HG03064 (cell line): ENCODE data around the gene CCDC88C.
"Not testable (repeated sequence)": the region's sequence is repeated elsewhere in the genome, so short reads cannot be mapped to it uniquely, and the experiment has no call there.

Experiments
- ATAC-seq: cut with Tn5 transposase; IDR thresholded peaks from one replicate; pipeline ENCODE4 v1.9.1; 2021; ENCODE audit warnings: low read depth; ENCODE audit not compliant: unreplicated experiment

The CCDC88C gene, protein sequence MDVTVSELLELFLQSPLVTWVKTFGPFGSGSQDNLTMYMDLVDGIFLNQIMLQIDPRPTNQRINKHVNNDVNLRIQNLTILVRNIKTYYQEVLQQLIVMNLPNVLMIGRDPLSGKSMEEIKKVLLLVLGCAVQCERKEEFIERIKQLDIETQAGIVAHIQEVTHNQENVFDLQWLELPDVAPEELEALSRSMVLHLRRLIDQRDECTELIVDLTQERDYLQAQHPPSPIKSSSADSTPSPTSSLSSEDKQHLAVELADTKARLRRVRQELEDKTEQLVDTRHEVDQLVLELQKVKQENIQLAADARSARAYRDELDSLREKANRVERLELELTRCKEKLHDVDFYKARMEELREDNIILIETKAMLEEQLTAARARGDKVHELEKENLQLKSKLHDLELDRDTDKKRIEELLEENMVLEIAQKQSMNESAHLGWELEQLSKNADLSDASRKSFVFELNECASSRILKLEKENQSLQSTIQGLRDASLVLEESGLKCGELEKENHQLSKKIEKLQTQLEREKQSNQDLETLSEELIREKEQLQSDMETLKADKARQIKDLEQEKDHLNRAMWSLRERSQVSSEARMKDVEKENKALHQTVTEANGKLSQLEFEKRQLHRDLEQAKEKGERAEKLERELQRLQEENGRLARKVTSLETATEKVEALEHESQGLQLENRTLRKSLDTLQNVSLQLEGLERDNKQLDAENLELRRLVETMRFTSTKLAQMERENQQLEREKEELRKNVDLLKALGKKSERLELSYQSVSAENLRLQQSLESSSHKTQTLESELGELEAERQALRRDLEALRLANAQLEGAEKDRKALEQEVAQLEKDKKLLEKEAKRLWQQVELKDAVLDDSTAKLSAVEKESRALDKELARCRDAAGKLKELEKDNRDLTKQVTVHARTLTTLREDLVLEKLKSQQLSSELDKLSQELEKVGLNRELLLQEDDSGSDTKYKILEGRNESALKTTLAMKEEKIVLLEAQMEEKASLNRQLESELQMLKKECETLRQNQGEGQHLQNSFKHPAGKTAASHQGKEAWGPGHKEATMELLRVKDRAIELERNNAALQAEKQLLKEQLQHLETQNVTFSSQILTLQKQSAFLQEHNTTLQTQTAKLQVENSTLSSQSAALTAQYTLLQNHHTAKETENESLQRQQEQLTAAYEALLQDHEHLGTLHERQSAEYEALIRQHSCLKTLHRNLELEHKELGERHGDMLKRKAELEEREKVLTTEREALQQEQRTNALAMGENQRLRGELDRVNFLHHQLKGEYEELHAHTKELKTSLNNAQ (N-terminal part only)

DNA sequence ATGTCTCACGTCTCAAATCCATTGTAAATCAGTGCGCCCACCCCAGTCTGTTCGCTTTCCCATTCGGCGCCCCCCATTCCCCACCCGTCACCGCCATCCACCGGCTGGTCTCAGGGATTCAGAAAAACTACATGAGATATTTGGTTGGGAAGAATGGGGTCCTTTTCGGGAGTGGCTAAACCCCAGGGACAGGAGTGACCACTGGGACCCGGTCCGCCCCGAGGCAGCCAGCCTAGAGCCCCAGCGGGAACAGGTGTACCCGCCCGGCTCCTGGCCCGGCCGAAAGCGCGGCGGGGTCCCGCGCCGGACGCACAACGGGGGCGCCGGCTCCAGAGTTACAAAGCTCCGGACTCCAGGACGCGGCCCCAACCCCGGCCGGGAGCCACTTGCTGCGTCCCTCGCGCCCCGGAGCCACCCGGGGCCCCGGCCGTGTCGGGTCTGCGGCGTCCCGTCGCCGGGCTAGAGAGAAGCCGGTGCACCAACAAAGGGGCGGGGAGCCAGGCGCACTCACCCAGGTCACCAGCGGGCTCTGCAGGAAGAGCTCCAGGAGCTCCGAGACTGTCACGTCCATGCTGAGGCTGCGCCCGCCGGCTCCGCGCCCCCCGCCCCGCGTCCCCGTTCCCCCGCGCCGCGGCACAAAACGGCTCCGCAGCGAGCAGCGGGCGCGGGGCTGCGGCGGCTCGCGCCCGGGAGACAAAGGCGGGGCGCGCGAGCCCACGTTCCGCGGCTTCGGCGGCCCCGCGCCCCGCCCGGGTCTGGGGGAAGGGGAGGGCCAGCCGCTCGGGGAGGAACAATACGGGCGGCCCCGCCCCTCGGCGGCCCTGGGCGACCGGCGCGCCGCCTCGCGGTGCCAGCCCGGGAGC, at the start of gene CCDC88C:
TSS of gene CCDC88C (minus strand) at position 701 of the 863 bp plus-strand sequence. CDS start at position 571, 130 bp downstream.
- ATAC-seq, result peak; percentile 54

DNA sequence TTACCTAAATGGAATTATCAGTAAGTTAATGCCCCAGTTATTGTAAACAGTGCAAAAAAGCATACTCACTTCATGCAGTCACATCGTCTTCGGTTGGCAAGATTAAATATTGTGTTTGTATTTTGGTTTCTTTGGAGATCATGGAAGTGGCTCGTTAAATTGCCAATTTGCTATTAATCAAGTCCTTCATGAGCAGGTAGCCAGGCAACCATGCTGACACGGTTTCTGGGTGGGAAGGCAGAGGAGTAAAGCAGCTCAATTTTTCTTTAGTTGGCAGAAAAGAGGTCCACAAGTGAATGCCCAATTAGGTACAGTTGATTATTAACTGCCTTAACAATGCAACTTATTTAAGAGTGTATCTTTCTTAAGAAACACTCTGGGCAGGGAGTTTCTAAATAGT, 48.6 kb upstream of the CCDC88C start:
- ATAC-seq, result no peak

DNA sequence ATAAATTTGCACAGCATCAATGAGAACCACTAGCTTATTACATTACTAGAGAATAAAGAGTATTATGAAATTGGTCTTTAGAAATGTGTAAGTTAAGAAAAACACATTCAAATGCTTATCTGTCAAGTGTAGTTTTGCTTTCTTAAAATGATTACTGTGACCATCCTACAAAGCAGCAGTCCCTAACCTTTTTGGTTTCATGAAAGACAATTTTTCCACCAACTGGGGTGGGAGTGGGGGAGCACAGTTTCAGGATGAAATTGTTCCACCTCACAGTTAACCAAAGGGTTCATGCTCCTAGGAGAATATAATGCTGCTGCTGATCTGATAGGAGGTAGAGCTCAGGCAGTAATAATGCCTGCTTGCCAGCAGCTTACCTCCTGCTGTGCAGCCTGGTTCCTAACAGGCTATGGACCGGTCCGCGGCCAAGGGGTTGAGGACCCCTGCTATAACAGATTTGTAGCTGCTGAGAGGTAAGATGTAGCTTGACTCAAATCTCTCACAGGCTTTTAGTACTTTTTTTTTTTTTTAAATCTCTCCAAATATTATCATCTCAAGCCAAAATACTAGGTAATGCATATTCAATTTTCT, 47.1 kb upstream of the CCDC88C start:
- no peak for ATAC-seq

DNA sequence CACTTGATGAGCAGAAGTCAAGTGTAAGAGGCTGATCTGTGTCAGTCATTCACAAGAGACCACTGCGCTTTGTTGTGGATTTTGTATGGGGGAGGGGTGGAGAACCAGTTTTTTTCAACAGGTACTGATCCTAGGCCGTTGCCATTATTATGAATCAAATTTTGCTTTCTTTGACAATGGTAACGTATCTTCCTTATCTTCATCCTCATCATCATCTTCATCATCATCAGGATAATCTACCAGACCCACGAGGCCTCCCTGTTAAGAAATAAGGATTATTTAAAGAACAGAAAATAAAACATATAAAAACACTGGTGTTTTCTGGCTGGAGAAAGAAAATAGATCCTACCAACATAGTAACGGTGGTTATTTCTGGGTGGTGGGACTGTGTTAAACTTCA, 41.0 kb upstream of the CCDC88C start:
- ATAC-seq, result no peak

DNA sequence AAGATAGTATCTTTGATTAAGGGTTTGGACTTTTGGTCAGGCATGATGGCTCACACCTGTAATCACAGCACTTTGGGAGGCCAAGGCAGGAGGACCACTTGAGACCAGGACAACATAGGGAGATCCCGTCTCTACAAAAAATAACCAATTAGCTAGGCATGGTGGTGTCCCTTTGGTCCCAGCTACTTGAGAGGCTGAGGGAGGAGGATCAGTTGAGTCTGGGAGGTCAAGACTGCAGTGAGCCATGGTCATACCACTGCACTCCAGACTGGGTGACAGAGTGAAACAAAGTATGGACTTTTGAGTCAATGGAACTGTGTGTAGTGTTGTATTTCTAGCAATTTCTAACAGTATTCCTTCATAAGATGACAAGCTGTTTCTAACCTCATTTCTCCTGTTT, 38.7 kb upstream of the CCDC88C start:
- ATAC-seq, result no peak

DNA sequence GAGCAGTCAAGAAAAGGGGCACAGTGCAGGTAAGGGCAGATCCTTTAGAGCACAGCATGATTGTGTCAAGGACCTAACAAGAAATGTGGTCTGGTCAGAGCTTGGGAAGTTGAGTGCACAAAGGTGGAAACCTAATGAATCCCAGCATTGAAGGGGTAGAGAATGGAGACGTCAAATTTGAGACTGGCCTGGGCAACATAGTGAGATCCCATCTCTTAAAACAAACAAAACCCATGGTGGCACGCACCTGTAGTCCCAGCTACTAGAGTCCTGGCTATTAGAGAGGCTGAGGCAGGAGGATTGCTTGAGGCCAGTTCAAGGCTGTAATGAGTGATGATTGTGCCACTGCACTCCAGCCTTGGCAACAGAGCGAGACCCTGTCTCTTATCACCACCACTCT, 37.0 kb upstream of the CCDC88C start:
- no peak for ATAC-seq

DNA sequence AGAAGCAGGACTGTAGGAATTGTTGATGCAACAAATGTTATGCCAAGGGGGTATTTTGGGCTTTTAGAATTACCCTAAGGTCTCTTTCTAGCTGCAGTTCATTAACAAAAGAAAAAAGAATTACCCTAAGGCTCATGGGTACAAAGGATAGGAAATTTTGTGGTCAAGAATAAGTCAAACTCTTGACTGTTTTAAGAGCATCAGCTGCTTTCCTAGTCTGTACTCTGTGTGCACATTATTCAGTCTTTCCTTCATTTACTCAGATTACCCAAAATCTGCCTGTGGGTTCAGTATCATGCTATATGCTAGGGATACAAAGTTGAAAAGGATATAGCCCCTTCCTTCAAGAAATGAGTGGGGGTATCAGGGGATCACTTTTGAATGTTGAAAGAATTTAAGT, 36.5 kb upstream of the CCDC88C start:
- no peak for ATAC-seq

DNA sequence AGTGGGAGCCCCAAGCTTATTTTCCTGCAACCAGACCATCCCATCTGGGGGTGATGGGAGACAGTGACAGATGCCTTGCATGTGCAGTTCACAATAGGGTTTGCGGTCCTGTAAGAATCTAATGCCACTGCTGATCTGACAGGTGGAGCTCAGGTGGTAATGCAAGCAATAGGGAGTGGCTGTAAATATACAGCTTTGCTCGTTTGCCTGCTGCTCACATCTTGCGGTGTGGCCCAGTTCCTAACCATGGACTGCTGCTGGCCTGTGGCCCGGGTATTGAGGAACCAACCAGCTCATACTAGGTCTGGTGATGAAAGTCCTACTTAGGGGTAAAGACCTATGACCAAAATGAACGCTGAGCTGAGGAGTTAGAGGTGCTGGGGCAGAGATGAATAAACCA, 36.1 kb upstream of the CCDC88C start:
- no peak for ATAC-seq

DNA sequence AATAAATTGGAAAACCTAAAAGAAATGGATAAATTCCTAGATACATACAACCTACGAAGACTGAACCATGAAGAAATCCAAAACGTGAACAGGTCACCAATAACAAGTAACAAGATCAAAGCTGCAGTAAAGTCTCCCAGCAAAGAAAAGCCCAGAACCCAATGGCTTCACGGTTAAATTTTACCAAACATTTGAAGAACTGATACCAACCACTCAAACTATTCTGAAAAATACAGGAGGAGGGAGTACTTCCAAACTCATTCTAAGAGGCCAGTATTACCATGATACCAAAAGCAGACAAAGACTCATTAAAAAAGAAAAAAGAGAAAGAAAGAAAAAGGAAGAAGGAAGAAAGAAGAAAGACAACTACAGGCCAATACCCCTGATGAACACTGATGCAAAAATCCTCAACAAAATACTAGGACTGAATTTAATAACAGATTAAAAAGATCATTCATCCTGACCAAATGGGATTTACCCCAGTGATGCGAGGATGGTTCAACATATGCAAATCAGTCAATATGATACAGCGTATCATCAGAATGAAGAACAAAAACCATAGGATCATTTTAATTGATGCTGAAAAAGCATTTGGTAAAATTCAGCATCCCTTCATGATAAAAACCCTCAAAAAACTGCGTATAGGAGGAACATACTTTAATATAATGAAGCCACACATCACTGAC, 26.9 kb upstream of the CCDC88C start:
- no peak for ATAC-seq

DNA sequence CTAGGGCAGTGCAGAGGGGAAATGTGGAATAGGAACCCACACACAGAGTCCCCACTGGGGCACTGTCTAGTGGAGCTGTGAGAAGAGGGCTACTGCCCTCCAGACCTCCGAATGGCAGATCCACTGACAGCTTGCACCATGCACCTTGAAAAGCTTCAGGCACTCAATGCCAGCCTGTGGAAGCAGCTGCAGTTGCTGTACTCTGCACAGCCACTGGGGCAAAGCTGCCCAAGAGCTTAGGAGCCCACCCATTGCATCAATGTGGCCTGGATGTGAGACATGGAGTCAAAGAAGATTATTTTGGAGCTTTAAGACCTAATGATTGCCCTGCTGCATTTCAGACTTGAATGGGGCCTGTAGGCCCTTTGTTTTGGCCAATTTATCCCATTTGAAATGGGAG, 21.7 kb upstream of the CCDC88C start:
- ATAC-seq, result no peak

DNA sequence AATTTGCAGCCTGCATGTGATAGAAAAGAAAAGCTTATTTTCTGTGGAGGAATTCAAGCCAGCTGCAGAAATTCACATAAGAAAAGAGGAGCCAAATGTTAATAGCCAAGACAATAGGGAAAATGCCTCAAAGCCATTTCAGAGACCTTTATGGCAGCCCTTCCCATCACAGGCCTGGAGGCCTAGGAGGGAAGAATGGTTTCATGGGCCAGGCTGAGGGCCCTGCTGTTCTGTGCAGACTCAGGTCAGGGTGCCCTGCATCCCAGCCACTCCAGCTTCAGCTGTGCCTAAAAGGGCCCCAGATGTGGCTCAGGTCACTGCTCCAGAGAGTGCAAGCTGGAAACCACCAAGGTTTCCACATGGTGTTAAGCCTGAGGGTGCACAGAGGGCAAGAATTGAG, 21.2 kb upstream of the CCDC88C start:
- ATAC-seq, result no peak

DNA sequence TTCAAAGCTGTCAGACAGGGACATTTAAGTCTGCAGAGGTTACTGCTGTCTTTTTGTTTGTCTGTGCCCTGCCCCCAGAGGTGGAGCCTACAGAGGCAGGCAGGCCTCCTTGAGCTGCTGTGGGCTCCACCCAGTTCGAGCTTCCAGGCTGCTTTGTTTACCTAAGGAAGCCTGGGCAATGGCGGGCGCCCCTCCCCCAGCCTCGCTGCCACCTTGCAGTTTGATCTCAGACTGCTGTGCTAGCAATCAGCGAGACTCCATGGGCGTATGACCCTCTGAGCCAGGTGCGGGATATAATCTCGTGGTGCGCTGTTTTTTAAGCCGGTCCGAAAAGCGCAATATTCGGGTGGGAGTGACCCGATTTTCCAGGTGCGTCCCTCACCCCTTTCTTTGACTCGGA, 18.6 kb upstream of the CCDC88C start:
- not testable (repeated sequence) for ATAC-seq

DNA sequence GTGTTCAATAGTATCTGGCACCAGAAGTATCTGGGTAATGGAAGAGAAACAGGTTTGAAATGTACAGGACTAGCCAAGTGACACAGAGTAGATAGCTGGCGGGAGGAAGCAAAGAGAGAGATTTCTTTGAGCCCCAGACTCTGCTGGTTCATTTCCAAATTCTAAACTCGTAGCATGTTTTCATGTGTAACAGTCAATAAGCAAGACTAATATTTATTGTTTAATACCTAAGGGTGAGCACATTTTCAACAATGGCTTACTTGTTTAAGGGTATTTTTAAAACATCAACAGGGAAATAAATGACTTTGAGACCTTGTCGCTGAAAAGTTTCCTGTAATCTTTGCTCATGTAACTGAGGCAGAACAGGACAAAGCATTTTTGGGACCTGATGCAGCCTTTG, 11.8 kb upstream of the CCDC88C start:
- ATAC-seq, result no peak

DNA sequence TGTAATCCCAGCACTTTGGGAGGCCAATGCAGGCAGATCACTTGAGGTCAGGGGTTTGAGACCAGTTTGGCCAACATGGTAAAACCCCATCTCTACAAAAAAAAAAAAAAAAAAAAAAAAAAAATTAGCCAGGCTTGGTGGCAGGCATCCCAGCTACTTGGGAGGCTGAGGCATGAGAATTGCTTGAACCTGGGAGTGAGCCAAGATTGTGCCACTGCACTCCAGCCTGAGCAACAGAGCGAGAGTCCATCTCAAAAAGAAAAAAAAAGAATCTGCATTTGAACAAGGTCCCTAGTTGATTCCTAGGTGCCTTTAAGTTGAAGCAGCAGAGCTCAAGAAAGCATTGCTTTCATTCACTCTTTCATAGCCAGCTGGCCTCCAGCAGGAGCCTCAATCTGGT, 11.3 kb upstream of the CCDC88C start:
- not testable (repeated sequence) for ATAC-seq

DNA sequence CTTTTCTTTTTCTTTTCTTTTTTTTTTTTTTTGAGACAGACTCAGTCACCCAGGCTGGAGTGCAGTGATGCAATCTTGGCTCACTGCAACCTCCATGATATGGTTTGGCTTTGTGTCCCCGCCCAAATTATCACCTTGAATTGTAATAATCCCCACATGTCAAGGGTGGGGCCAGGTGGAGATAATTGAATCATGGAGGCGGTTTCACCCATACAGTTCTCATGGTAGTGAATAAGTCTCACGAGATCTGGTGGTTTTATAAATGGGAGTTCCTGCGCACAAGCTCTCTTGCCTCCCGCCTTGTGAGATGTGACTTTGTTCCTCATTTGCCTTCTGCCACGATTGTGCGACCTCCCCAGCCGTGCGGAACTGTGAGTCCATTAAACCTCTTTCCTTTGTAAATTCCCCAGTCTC, 7.9 kb upstream of the CCDC88C start:
- ATAC-seq, result not testable (repeated sequence)

DNA sequence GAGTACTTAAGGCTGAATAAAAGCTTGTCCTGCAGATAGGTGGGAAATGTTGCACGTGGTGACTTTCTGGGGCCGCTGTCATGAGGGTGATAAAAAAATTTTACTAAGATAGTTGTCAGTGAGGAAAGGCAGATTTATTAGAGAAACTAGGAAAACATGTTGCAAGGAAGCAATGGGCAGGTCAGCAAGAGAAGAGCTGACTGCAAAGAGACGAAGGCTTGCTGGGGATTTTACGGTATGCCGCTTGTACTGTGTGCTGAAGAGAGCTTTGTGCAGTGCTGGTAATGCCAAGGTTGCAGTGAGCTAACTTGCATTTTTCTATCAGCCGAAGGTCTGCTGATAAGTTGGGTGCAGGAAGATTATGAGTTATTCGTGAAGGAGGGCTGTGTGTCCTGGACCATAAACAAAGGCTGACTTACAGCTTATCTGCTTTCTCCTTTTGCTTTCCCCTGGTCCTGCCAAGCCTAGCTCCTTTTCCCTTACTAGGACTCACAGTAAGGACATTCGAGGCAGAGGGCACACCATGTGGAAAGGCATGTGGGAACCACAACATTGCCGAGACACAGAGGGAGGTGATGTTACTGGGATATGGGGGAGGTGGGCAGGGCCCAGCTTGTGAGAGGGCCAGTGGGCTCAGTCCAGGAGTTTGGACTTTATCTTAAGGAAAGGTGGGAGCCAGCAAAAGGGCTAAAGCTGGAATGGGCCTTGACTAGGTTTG, 7.4 kb upstream of the CCDC88C start:
- ATAC-seq, result no peak

DNA sequence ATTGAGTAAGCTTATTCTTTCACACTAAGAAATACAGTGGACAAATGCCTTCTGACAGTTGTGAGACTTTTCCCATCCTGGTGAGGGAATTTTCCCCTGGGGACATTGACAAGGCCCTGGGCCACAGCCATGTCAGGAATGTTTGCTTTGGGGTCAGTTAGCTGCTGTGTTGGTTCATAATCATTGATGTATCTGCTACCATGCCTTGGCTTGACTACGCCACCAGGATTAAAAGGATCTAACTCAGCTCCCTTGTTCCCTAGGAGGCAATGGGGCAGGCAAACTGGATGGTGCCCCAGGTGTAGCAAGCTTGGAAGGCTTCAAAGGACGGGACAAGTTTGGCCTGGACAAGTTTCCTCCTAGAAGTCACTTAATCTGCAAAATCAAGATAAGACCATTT, 3.1 kb upstream of the CCDC88C start:
- ATAC-seq, result no peak

DNA sequence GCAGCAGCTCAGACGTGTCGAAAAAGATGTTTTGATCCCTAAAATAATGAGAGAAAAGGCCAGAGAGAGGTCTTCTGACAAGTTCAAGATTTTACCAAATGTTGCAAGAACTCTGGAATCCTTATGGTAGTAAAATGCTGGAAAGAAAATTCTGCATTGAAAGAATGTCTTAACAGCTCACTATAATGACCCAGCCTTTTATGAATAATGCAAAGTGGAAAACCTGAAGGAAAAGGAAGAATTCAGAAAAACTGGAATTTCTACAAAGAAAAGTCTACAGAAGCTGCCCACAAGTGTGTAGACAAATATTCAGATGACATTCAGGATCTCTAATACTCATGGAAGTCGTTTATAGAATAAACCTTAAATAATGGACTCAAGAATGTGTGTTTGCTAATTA, 1.8 kb upstream of the CCDC88C start:
- no peak for ATAC-seq
